Raji (cell line): ENCODE data around the gene CCDC88C.

Source experiments
- POLR2A ChIP-seq: IDR thresholded peaks from 2 replicates; pipeline ENCODE4 v1.6.1; 2011; ENCODE audit warnings: low read depth, low read length, control low read depth; ENCODE audit not compliant: insufficient read depth

The CCDC88C gene

GRCh38 chr14:91352728-91353692 is 64.6 kb downstream of the CCDC88C start:
- no peak for TF ChIP-seq POLR2A

- no peak for TF ChIP-seq POLR2A
Observed at GRCh38 chr14:91352053-91352452, 65.6 kb downstream of the CCDC88C start.

GRCh38 chr14:91351512-91351862 is 66.1 kb downstream of the CCDC88C start:
- no peak for TF ChIP-seq POLR2A

- peak; percentile 34; the same call in 1 of the 2 replicates for TF ChIP-seq POLR2A
Observed at GRCh38 chr14:91350813-91351511, 66.7 kb downstream of the CCDC88C start.

GRCh38 chr14:91350483-91350812 is 67.2 kb downstream of the CCDC88C start:
- no peak for TF ChIP-seq POLR2A

GRCh38 chr14:91349481-91350074 is 68.0 kb downstream of the CCDC88C start:
- TF ChIP-seq POLR2A, result no peak

GRCh38 chr14:91348845-91349465 is 68.7 kb downstream of the CCDC88C start:
- TF ChIP-seq POLR2A, result no peak

- no peak for TF ChIP-seq POLR2A
Observed at GRCh38 chr14:91346838-91347173, 70.8 kb downstream of the CCDC88C start.

- TF ChIP-seq POLR2A, result no peak
Observed at GRCh38 chr14:91344096-91344495, 73.5 kb downstream of the CCDC88C start.

- TF ChIP-seq POLR2A, result no peak
Observed at GRCh38 chr14:91343051-91343450, 74.6 kb downstream of the CCDC88C start.

GRCh38 chr14:91342206-91342760 is 75.3 kb downstream of the CCDC88C start:
- TF ChIP-seq POLR2A, result no peak

GRCh38 chr14:91341751-91342154 is 75.9 kb downstream of the CCDC88C start:
- no peak for TF ChIP-seq POLR2A

- TF ChIP-seq POLR2A, result no peak
Observed at GRCh38 chr14:91341334-91341733, 76.3 kb downstream of the CCDC88C start.

- TF ChIP-seq POLR2A, result no peak
Observed at GRCh38 chr14:91339671-91340369, 77.8 kb downstream of the CCDC88C start.

- TF ChIP-seq POLR2A, result no peak
Observed at GRCh38 chr14:91339076-91339475, 78.5 kb downstream of the CCDC88C start.
